ENCODE data around the gene SAPCD2.

SAPCD2 gene

DNA sequence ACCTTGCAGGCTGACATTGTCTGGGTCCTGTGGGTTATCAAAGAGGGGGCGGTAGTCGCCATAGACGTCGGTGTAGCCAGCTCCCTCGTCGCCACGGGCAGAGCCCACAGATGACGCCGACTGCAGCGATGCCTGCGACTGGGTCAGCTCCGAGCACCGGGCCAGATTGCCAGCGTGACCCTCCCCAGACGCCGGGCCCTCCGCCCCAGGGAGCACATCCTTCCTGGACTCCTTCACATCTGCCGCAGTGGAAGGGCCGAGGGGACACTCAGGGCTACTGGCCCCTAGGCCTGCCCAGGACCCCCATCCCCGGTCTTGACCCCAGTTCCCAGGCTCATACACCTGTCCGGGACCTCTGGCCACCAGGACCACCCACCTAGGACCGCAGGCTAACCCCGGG lies 56.2 kb downstream of the SAPCD2 start:
- no peak for DNase-seq

- DNase-seq: no peak
Measured at GRCh38 chr9:137013571-137013940, 56.8 kb downstream of the SAPCD2 start.

DNA sequence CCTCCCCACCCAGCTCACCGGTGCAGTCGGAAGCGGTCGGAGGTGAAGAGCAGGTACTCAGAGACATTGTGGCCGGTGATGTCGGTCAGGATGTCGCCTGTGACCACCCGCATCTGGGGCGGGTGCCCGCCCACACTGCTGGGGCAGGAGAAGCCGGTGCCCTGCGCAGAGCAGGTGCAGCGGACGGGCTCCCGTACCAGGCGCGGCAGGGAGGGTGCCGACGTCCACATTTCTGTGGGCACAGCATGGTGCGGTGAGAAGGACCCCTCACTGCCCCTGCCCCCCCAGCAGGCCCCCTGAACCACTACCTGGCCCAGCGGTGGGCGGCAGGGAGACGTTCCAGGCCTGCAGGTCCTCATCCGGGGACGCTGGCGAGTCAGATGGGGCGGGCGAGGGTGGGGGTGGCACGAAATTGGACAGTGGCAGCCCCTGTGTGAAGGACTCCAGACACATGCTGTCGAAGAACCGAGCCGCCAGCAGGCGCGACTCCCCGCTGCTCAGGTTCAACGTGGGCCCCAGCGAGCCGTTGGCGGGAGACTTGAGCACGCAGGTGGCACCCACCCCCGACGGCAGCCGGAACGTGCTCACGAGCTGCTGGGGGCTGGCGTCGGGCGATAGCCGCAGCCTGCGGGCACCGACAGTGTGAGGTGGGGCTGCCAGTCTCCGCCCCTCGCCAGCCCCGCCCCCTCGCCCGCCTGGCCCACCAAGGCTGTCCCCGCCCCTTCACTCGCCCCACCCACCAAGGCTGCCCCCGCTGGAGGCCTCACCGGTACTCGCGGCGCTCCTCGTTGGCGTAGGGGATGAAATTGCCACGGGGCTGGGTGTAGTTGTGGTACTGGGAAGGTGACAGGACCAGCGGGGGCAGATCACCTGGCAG lies 57.4 kb downstream of the SAPCD2 start:
- DNase-seq: no peak
